ENCODE results near the gene SLC31A1.

Gene SLC31A1

DNA sequence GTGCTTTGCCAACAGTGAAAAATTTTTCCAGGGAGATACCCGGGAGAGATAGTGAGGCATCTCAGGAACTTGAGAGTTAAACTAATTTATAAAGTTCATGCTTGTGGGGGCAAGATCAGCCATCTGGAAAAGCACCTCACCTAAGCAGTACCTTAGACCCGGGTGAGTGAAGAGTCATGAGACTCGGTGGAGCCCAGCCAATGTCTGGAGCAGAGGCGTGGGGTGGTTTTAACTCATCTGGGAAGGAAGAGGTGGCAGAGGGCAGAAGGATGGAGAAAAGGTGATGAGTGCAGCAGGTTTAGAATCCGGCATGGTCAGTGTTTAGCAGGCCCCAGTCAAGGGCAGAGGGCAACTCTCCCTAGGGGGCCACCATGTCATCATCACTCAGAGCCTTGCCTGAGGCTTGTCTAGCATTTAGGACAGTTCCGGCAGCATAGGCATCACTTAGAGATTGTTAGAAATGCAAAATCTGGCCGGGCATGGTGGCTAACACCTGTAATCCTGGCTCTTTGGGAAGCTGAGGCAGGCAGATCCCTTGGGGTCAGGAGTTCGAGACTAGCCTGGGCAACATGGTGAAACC, 86.1 kb downstream of the SLC31A1 start:
- no peak overlapping the region for H3K4me3 ChIP-seq (replicated peaks; ENCODE audit: low read depth, low read length)
- no peaks in the 10 kb centered on the region for H3K36me3 ChIP-seq (ENCODE audit: control insufficient read depth, insufficient read depth, low read length)
- no peaks in the 10 kb centered on the region for H3K27me3 ChIP-seq (replicated peaks; ENCODE audit: control insufficient read depth, insufficient read depth, low read length)
- TF ChIP-seq, protein P1, sequence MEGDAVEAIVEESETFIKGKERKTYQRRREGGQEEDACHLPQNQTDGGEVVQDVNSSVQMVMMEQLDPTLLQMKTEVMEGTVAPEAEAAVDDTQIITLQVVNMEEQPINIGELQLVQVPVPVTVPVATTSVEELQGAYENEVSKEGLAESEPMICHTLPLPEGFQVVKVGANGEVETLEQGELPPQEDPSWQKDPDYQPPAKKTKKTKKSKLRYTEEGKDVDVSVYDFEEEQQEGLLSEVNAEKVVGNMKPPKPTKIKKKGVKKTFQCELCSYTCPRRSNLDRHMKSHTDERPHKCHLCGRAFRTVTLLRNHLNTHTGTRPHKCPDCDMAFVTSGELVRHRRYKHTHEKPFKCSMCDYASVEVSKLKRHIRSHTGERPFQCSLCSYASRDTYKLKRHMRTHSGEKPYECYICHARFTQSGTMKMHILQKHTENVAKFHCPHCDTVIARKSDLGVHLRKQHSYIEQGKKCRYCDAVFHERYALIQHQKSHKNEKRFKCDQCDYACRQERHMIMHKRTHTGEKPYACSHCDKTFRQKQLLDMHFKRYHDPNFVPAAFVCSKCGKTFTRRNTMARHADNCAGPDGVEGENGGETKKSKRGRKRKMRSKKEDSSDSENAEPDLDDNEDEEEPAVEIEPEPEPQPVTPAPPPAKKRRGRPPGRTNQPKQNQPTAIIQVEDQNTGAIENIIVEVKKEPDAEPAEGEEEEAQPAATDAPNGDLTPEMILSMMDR (IDR thresholded peaks at IDR 0.05; ENCODE audit: insufficient read depth, low read length, poor library complexity, severe bottlenecking): no peak
- no peak for DNase-seq (ENCODE audit: extremely low read depth, insufficient read length)

DNA sequence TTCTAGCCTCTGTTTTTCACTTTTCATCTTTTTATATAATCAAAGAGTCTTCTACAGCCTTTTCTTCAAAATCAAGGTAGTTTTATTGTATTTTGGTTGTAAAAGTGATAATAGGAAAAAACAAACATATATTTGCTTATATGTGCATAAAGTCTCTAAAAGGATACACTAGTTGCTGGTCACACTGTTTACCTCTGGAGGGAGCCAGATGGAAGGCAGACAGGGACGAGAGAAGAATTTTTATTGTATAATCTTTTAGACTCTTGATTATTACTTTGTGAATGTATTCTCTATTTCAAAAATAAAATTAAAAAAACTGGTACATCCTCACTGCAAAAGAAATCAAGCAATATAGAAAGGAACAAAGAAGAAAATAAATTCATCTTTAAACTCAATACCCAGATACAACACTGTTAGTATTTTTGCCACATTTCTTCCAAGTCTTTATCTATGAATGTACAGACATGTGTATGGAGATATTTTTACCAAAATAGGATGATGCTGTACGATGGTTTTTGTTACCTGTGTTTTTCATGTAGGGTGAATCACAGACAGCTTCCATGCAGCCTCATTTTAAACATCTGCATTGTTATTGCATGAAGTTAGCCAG, 88.0 kb downstream of the SLC31A1 start:
- Histone ChIP-seq H3K36me3 (ENCODE audit: control insufficient read depth, insufficient read depth, low read length) (no peaks in the 10 kb centered on the region), H3K4me3 (replicated peaks; ENCODE audit: low read depth, low read length) (no peak overlapping the region), H3K27me3 (replicated peaks; ENCODE audit: control insufficient read depth, insufficient read depth, low read length) (no peaks in the 10 kb centered on the region)
- DNase-seq (ENCODE audit: extremely low read depth, insufficient read length): no peak
- TF ChIP-seq, protein P1 (IDR thresholded peaks at IDR 0.05; ENCODE audit: insufficient read depth, low read length, poor library complexity, severe bottlenecking): peak; percentile 68

DNA sequence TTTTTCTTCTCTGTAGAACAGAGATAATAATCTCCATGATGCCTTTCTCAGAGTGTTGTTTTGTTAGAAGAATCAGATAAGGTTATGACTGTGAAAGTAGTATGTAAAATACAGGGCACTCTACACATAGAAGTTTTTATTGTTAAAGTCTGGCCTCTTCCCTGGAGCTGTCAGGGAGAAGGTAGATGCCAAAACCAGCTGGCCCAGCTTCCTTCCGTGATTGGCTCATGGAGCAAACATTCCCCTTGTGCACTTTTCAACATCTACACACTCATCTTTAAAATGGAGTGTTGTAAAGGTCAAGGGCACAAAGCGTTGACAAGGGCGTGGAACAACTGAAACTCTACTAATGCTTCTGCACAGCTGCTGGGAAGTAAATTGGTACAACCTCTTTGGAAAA, 89.2 kb downstream of the SLC31A1 start:
- H3K4me3 ChIP-seq (replicated peaks; ENCODE audit: low read depth, low read length): no peak overlapping the region
- H3K36me3 ChIP-seq (ENCODE audit: control insufficient read depth, insufficient read depth, low read length): no peaks in the 10 kb centered on the region
- no peaks in the 10 kb centered on the region for H3K27me3 ChIP-seq (replicated peaks; ENCODE audit: control insufficient read depth, insufficient read depth, low read length)
- TF ChIP-seq, protein P1 (IDR thresholded peaks at IDR 0.05; ENCODE audit: insufficient read depth, low read length, poor library complexity, severe bottlenecking): no peak
- no peak for DNase-seq (ENCODE audit: extremely low read depth, insufficient read length)

DNA sequence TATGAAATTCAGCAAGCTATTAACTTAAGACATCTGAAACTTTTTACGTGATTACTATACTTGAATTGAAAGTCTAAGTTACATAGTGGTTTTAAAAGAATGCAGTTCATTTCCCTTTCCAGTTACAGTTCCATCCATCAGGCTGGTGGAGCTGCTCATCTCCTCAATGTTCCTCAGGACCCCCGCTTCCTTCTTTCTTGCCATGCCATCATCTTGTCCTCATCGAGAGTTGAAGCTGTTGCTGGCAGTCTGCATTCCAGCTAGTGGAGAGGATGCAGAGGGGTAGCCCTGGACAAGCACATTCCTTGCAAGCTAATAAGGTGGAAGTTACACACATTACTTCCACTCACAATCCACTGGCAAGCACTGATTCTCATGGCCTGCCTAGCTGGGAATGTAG, 90.6 kb downstream of the SLC31A1 start:
- Histone ChIP-seq H3K27me3 (replicated peaks; ENCODE audit: control insufficient read depth, insufficient read depth, low read length) (no peaks in the 10 kb centered on the region), H3K4me3 (replicated peaks; ENCODE audit: low read depth, low read length) (no peak overlapping the region), H3K36me3 (ENCODE audit: control insufficient read depth, insufficient read depth, low read length) (no peaks in the 10 kb centered on the region)
- TF ChIP-seq, protein P1 (IDR thresholded peaks at IDR 0.05; ENCODE audit: insufficient read depth, low read length, poor library complexity, severe bottlenecking): no peak
- DNase-seq (ENCODE audit: extremely low read depth, insufficient read length): no peak

DNA sequence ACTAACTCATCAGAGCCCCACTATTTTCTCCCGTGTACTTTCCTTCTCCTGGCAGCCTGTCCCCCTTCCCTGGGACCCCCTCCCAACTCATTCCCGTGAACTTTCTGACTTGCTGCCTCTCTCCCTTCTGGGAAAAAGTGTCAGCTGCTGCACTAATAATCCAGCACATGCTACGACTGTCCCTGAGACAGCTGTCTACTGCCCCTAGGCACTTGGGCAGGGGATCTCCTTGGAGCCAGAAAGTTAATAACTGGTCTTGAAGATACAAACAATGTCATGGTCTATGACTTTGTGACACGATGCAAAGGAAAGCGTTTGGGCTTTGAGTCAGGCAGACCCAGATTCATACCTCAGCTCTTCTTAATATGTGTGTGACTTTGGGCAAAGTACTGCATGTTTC, 91.9 kb downstream of the SLC31A1 start:
- TF ChIP-seq, protein P1 (IDR thresholded peaks at IDR 0.05; ENCODE audit: insufficient read depth, low read length, poor library complexity, severe bottlenecking): no peak
- Histone ChIP-seq H3K27me3 (replicated peaks; ENCODE audit: control insufficient read depth, insufficient read depth, low read length) (no peaks in the 10 kb centered on the region), H3K36me3 (ENCODE audit: control insufficient read depth, insufficient read depth, low read length) (no peaks in the 10 kb centered on the region), H3K4me3 (replicated peaks; ENCODE audit: low read depth, low read length) (no peak overlapping the region)
- no peak for DNase-seq (ENCODE audit: extremely low read depth, insufficient read length)

Measured in GM06990 (cell line).